GM12875 (cell line): ENCODE data around the gene SLC26A5.
A peak's percentile ranks its signal among the peaks of the same experiment; 100 is the strongest.

Experiments used
- H3K4me3 ChIP-seq: one replicate; pipeline ENCODE4 v1.5.1; 2011; ENCODE audit warnings: low read depth, low read length, control low read depth
- CTCF ChIP-seq: IDR thresholded peaks from 2 replicates; pipeline ENCODE4 v1.5.1; 2011; ENCODE audit warnings: low read depth, mild to moderate bottlenecking, control low read depth, inconsistent platforms, low read length, moderate library complexity, borderline replicate concordance; ENCODE audit not compliant: insufficient read depth

SLC26A5 gene

GRCh38 chr7:103346396-103346795, 99.6 kb downstream of the SLC26A5 start:
- H3K4me3 ChIP-seq = no peak overlapping the region
- TF ChIP-seq CTCF = no peak

GRCh38 chr7:103344453-103345149, 101.4 kb downstream of the SLC26A5 start, which contains the start of gene DNAJC2:
Gene DNAJC2 (minus strand): TSS chr7:103344767. CDS start chr7:103344622, 145 bp downstream.
- no peak for TF ChIP-seq CTCF

GRCh38 chr7:103343758-103344452, 102.1 kb downstream of the SLC26A5 start:
- TF ChIP-seq CTCF = no peak
- peak overlapping the region; percentile 90 for H3K4me3 ChIP-seq

More at GRCh38 chr7:103344453-103345149, 101.4 kb downstream of the SLC26A5 start, which contains the start of gene DNAJC2:
- peak within 1 kb of the TSS; percentile 90 for H3K4me3 ChIP-seq

- TF ChIP-seq CTCF = no peak
- H3K4me3 ChIP-seq = peak overlapping the region; percentile 90
Measured at GRCh38 chr7:103343332-103343731, 102.7 kb downstream of the SLC26A5 start.

GRCh38 chr7:103341466-103341865, 104.5 kb downstream of the SLC26A5 start:
- TF ChIP-seq CTCF = no peak
- H3K4me3 ChIP-seq = no peak overlapping the region

GRCh38 chr7:103338864-103339263, 107.1 kb downstream of the SLC26A5 start:
- H3K4me3 ChIP-seq = no peak overlapping the region
- no peak for TF ChIP-seq CTCF

- no peak overlapping the region for H3K4me3 ChIP-seq
- TF ChIP-seq CTCF = no peak
Measured at GRCh38 chr7:103336761-103337160, 109.2 kb downstream of the SLC26A5 start.
